Measurements from ENCODE around the gene GRAMD1B.
"Not testable (repeated sequence)": the region's sequence is repeated elsewhere in the genome, so short reads cannot be mapped to it uniquely, and the experiment has no call there.

The GRAMD1B gene

DNA sequence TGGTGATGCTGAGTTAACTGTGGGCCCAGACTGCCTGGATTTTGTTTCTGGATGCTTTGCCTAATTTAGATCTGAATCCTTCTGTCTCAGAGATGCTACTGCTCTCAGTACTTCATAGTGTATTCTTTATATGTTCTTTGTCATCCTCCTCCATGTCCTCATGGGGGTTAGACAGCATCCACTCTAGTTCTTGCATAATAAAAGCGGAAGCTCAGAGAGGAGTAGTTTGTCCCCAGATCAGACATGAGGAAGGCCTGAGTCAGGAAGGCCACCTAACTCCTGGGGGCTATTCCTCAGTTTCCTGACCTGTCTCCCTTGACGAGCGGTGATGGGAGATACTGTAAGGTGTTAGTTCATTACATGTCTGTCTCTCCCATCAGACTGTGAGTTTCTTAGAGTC is 134.2 kb downstream of the GRAMD1B start:
- no peak overlapping the region for H3K4me3 ChIP-seq (ENCODE audit: low read length)
- no peak for DNase-seq (ENCODE audit: low read depth)
- TF ChIP-seq CTCF (IDR thresholded peaks at IDR 0.05; ENCODE audit: insufficient read depth, low read depth, low read length, missing control alignments), result no peak

DNA sequence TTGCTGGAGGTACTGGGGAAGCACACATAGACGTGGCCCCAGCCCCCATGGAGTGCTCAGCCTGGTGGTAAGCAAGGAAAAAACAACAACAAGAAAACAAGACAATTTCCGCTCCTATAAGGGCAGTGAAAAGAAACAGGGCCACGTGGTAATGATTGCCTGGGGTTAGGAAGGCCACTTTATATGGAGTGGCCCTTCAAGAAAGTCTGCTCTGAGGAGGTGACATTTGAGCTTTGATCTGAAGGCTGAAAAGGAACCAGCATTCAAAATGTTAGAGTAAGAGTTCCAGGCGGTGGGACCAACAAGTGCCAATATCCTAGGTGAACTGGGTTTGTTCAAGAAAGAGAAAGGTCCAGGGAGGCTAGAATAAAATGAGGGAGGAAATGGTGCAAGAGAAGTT is 136.8 kb downstream of the GRAMD1B start:
- TF ChIP-seq CTCF (IDR thresholded peaks at IDR 0.05; ENCODE audit: insufficient read depth, low read depth, low read length, missing control alignments), result no peak
- no peak overlapping the region for H3K4me3 ChIP-seq (ENCODE audit: low read length)
- DNase-seq (ENCODE audit: low read depth), result no peak

- no peak overlapping the region for H3K4me3 ChIP-seq (ENCODE audit: low read length)
- TF ChIP-seq CTCF (IDR thresholded peaks at IDR 0.05; ENCODE audit: insufficient read depth, low read depth, low read length, missing control alignments), result no peak
- DNase-seq (ENCODE audit: low read depth), result no peak
These were observed 137.4 kb downstream of the GRAMD1B start for GRCh38 chr11:123567466-123567865.

- TF ChIP-seq CTCF (IDR thresholded peaks at IDR 0.05; ENCODE audit: insufficient read depth, low read depth, low read length, missing control alignments), result no peak
- no peak for DNase-seq (ENCODE audit: low read depth)
- H3K4me3 ChIP-seq (ENCODE audit: low read length), result no peak overlapping the region
These were observed 138.3 kb downstream of the GRAMD1B start for GRCh38 chr11:123568367-123568870.

DNA sequence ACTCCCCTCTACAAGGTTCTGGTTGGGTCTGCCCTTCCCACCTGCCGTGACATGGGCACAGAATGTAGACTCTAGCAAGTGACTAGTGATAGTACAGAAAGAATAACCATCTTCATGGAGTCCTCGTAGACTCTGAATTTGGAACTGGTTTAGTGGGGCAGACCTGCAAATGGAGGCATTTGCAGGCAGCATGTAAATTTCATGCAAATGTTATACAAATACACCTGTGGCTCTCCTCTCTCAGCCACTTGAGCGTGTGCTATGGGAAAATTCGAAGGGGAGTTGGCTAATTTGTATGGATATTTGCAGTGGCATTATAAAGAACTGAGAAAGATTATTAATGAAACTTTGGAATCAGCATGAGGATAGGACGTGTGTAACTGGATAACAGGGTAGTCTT is 139.3 kb downstream of the GRAMD1B start:
- DNase-seq (ENCODE audit: low read depth), result no peak
- no peak overlapping the region for H3K4me3 ChIP-seq (ENCODE audit: low read length)
- TF ChIP-seq CTCF (IDR thresholded peaks at IDR 0.05; ENCODE audit: insufficient read depth, low read depth, low read length, missing control alignments), result no peak

DNA sequence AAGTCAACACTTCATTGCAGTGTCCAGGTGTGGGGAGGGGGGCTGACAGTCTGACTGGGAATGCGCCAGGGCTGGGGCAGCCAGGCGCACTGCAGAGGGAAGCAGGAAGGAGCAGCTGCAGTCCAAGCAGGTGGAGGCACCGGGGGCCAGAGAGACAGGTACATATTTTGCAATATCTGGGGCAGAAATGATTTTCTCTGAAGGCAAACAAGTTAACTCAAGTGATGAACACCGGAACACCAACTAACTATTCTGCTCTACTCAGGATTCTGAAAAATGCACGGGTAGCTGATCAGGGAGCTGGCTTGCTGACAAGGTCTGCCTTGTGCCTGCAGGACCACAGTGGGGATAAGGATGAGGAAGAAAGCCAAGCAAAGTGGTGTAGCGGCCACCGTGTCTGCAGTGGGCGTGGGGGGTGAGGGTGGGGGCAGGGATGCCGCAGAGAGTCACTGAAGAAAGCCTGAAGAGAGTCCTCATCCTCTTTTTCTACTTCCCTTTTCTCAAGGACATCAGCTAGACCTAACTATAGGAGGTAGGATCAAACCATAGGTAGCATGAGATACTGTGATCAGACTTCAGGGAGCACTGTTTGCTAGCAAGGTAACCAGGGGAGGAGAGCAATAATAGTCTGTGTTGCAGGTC is 141.0 kb downstream of the GRAMD1B start:
- DNase-seq (ENCODE audit: low read depth), result no peak
- H3K4me3 ChIP-seq (ENCODE audit: low read length), result no peak overlapping the region
- TF ChIP-seq CTCF (IDR thresholded peaks at IDR 0.05; ENCODE audit: insufficient read depth, low read depth, low read length, missing control alignments), result no peak

GRCh38 chr11:123572791-123573190 is 142.7 kb downstream of the GRAMD1B start:
- not testable (repeated sequence) for H3K4me3 ChIP-seq (ENCODE audit: low read length); DNase-seq (ENCODE audit: low read depth)

Data from epithelial cell of esophagus (primary cell).